HepG2 (cell line): ENCODE data around the gene HS6ST1. TPM values are rescaled to one million over a fixed set of nuclear protein-coding genes. Genes with fewer than 3 reads are reported as not detected.

Experiments used
- ATAC-seq: fragments of 200-7000 bp; cut with Tn5 transposase; 3 replicates; pipeline ENCODE4 v1.9.1; 2020; ENCODE audit warnings: mild to moderate bottlenecking, moderate library complexity
- BruUV-seq: library from RNA; stranded (reverse); fragments of 400-500 nt; replicated peaks from 2 replicates; lab custom pipeline; 2021; lab: Mats Ljungman, UMichigan
- CTCF ChIA-PET: fragments of 300-600 bp; formaldehyde crosslinking; extraction: SDS; loops from one replicate; lab custom pipeline; 2021; ENCODE audit warnings: low total read pairs, inconsistent platforms, low intra/inter-chr PET ratio; lab: Yijun Ruan, JAX
- POLR2A ChIA-PET: fragments of 350-600 bp; sonication (Branson Sonifier 250); formaldehyde crosslinking; loops from one replicate; lab custom pipeline; 2020; ENCODE audit warnings: antibody characterized with exemption, inconsistent platforms; lab: Yijun Ruan, JAX
- DNase-seq: peaks from one replicate; pipeline ENCODE4 v3.0.0-alpha.2; 2015; ENCODE audit warnings: low spot score
- FAIRE-seq: peaks from 3 replicates; lab custom pipeline; 2011; peaks lifted over from hg19 to GRCh38; lab: Jason Lieb, UNC
- H2AFZ ChIP-seq: one replicate; pipeline ENCODE4 v1.6.1; 2011; ENCODE audit warnings: low read length, inconsistent platforms
- H3K27ac ChIP-seq: fragments of 300-600 bp; 3 replicates; pipeline ENCODE4 v1.8.0; 2011; ENCODE audit warnings: mixed run types, mild to moderate bottlenecking, mixed read lengths, low read length, inconsistent platforms; ENCODE audit not compliant: insufficient read depth; ENCODE audit errors: extremely low read length
- H3K27me3 ChIP-seq, 2 experiments: fragments of 200-600 bp in 1 of 2; 2 replicates in 1 of 2; 3 replicates in 1 of 2; pipeline versions ENCODE4 v1.6.0 to v1.8.0; 2011; ENCODE audit warnings: low read length in 2 of 2, mild to moderate bottlenecking in 2 of 2, moderate library complexity in 2 of 2, inconsistent platforms in 1 of 2; ENCODE audit not compliant: insufficient read depth in 2 of 2, control insufficient read depth in 1 of 2
- H3K36me3 ChIP-seq, 2 experiments: fragments of 200-600 bp in 1 of 2; replicated peaks in 1 of 2; 2 replicates in 1 of 2; 3 replicates in 1 of 2; pipeline versions ENCODE4 v1.5.1 to v1.8.0; 2011; ENCODE audit warnings: low read length in 2 of 2, inconsistent platforms in 1 of 2; ENCODE audit not compliant: insufficient read depth in 2 of 2, control insufficient read depth in 1 of 2
- H3K4me1 ChIP-seq: 2 replicates; pipeline ENCODE4 v1.5.1; 2012; ENCODE audit warnings: low read length, inconsistent platforms; ENCODE audit not compliant: insufficient read depth
- H3K4me2 ChIP-seq: 2 replicates; pipeline ENCODE4 v1.6.0; 2011; ENCODE audit warnings: low read depth, low read length, inconsistent platforms
- H3K4me3 ChIP-seq, 3 experiments: fragments of 200-600 bp in 1 of 3; sonication (generic), shearing (Covaris generic) in 1 of 3; replicated peaks in 1 of 3; 2 replicates each; pipeline ENCODE4 v1.5.1; 2011 to 2016; ENCODE audit warnings: low read length in 3 of 3, inconsistent platforms in 2 of 3, low read depth in 2 of 3, mild to moderate bottlenecking in 2 of 3, control low read depth in 1 of 3, mixed read lengths in 1 of 3; ENCODE audit not compliant: insufficient read depth in 1 of 3
- H3K79me2 ChIP-seq: one replicate; pipeline ENCODE4 v1.6.1; 2011; ENCODE audit warnings: low read length, inconsistent platforms; ENCODE audit not compliant: insufficient read depth
- H3K9ac ChIP-seq: 2 replicates; pipeline ENCODE4 v1.6.0; 2011; ENCODE audit warnings: mild to moderate bottlenecking, low read depth, low read length, inconsistent platforms; ENCODE audit not compliant: insufficient read depth
- H3K9me3 ChIP-seq: 2 replicates; pipeline ENCODE4 v1.5.1; 2012; ENCODE audit warnings: mild to moderate bottlenecking, low read length
- H4K20me1 ChIP-seq: 2 replicates; pipeline ENCODE4 v1.6.0; 2011; ENCODE audit warnings: inconsistent platforms, mild to moderate bottlenecking, low read length, moderate library complexity; ENCODE audit not compliant: insufficient read depth
- AGO2 ChIP-seq: fragments of 200-400 bp; formaldehyde crosslinking; optimal IDR thresholded peaks from 2 replicates; pipeline ENCODE3; 2017; ENCODE audit warnings: mild to moderate bottlenecking, low read depth, low read length, moderate library complexity
- ARID2 ChIP-seq: sonication (generic); formaldehyde crosslinking; IDR thresholded peaks from 2 replicates; pipeline ENCODE4 v1.8.1; 2022; ENCODE audit warnings: mild to moderate bottlenecking, missing genetic modification reagents, borderline replicate concordance
- ATF7-NPFF ChIP-seq: sonication (generic); formaldehyde crosslinking; IDR thresholded peaks from 2 replicates; pipeline ENCODE4 v1.8.1; 2023; ENCODE audit warnings: mild to moderate bottlenecking, low read depth, missing genetic modification reagents, moderate library complexity
- ETV5 ChIP-seq: IDR thresholded peaks from 2 replicates; pipeline ENCODE4 v1.6.1; 2018; ENCODE audit warnings: missing biosample characterization, missing genetic modification reagents, inconsistent platforms, borderline replicate concordance
- GABPB1 ChIP-seq: IDR thresholded peaks from 2 replicates; pipeline ENCODE4 v1.6.1; 2016; ENCODE audit warnings: mild to moderate bottlenecking, missing genetic modification reagents, moderate library complexity, missing compliant biosample characterization
- HDAC2 ChIP-seq: sonication (generic); formaldehyde crosslinking; IDR thresholded peaks from 2 replicates; pipeline ENCODE4 v1.4.0; 2020; ENCODE audit warnings: missing genetic modification reagents
- HIVEP1 ChIP-seq: sonication (generic); formaldehyde crosslinking; IDR thresholded peaks from 2 replicates; pipeline ENCODE4 v1.4.0; 2020; ENCODE audit warnings: mild to moderate bottlenecking, missing genetic modification reagents
- KDM4B ChIP-seq: sonication (generic); formaldehyde crosslinking; IDR thresholded peaks from 2 replicates; pipeline ENCODE4 v1.4.0; 2020; ENCODE audit warnings: missing genetic modification reagents
- KMT2A ChIP-seq: sonication (generic); formaldehyde crosslinking; IDR thresholded peaks from 2 replicates; pipeline ENCODE4 v1.4.0; 2020; ENCODE audit warnings: missing genetic modification reagents
- MAFF ChIP-seq: IDR thresholded peaks from 2 replicates; pipeline ENCODE4 v1.6.1; 2011; ENCODE audit warnings: low read depth, low read length, improper control_type of control experiment
- NR2F2 ChIP-seq: IDR thresholded peaks from 2 replicates; pipeline ENCODE4 v1.6.1; 2012; ENCODE audit warnings: low read depth, inconsistent platforms, borderline replicate concordance
- RBM39 ChIP-seq: fragments of 200-400 bp; formaldehyde crosslinking; IDR thresholded peaks from one replicate; pipeline ENCODE4 v1.6.1; 2018; ENCODE audit warnings: antibody characterized with exemption, mild to moderate bottlenecking, low read depth, low read length; ENCODE audit not compliant: poor library complexity, severe bottlenecking
- SRSF1 ChIP-seq: fragments of 200-400 bp; formaldehyde crosslinking; optimal IDR thresholded peaks from 2 replicates; pipeline ENCODE3; 2017; ENCODE audit warnings: mild to moderate bottlenecking, low read depth, low read length, moderate library complexity
- ZNF143 ChIP-seq: sonication (generic); formaldehyde crosslinking; IDR thresholded peaks from 2 replicates; pipeline ENCODE4 v1.4.0; 2020; ENCODE audit warnings: missing genetic modification reagents
- ZNF724P ChIP-seq: sonication (generic); formaldehyde crosslinking; IDR thresholded peaks from 2 replicates; pipeline ENCODE4 v1.8.0; 2022; ENCODE audit warnings: missing genetic modification reagents, borderline replicate concordance
- WGBS: methylation state at CpG from one replicate; pipeline ENCODE4 v1.1.6; 2017; ENCODE audit warnings: low lambda C conversion rate; 5-methylcytosine and 5-hydroxymethylcytosine counted together
- in situ Hi-C: cut with HindIII; loops from 2 replicates; pipeline ENCODE4 v1.10.0; 2017; ENCODE audit warnings: low pct_unique_long_range_greater_than_20kb; ENCODE audit not compliant: extremely low pct_ligation_motif_present
- intact Hi-C: fragments of 100-400 bp; cut with micrococcal nuclease; formaldehyde crosslinking; loops from one replicate; pipeline ENCODE4 v1.10.0; 2022; ENCODE audit not compliant: unreplicated experiment
- polyA plus RNA-seq, 8 experiments: library from polyadenylated mRNA; depleted of rRNA in 3 of 8; stranded (reverse) in 7 of 8; unstranded in 1 of 8; fragments of >200 nt; fragmentation: Illumina TruSeq in 4 of 8; extraction: Trizol in 4 of 8; gene quantifications; 2 replicates each; pipeline versions ENCODE4 v1.2.1 to v1.2.3, GENCODE V29; 2011 to 2016; ENCODE audit warnings: low read depth in 4 of 8, missing spikeins in 1 of 8, mixed read lengths in 1 of 8; ENCODE audit not compliant: insufficient read depth in 1 of 8
- total RNA-seq, 5 experiments: library from RNA; depleted of rRNA; stranded (reverse); fragments of >200 nt; fragmentation: Illumina TruSeq; extraction: Trizol; gene quantifications; 2 replicates each; pipeline ENCODE4 v1.2.3, GENCODE V29; 2016; ENCODE audit warnings: low read depth in 1 of 5
- TF ChIP-seq, protein P1 (sequence below): sonication (generic); formaldehyde crosslinking; IDR thresholded peaks from 2 replicates; pipeline ENCODE4 v1.4.0; 2020; ENCODE audit warnings: missing genetic modification reagents
- TF ChIP-seq, protein P2 (sequence below): sonication (generic); formaldehyde crosslinking; IDR thresholded peaks from 2 replicates; pipeline ENCODE4 v1.5.1; 2020; ENCODE audit warnings: mild to moderate bottlenecking, missing genetic modification reagents, moderate library complexity
- TF ChIP-seq, protein P3 (sequence below): sonication (generic); formaldehyde crosslinking; IDR thresholded peaks from 2 replicates; pipeline ENCODE4 v1.5.0; 2020; ENCODE audit warnings: missing genetic modification reagents, mild to moderate bottlenecking, borderline replicate concordance

The HS6ST1 gene
- total and polyA plus RNA-seq, 2 of the 13 experiments (the other 11 are each of a cell fraction or from before 2014, with no cell fraction given) = 34.5 to 84.6 TPM

- Histone ChIP-seq H3K9ac (peak overlapping the region; percentile 87), H2AFZ (no peak overlapping the region), H3K4me3 (peak overlapping the region; percentile 82 to 97 (median 92)), H3K9me3 (no peaks in the 10 kb centered on the region), H3K79me2 (peaks cover 68% of the 10 kb centered on the region), H4K20me1 (peaks cover 67% of the 10 kb centered on the region), H3K36me3 (peaks cover 13 to 40% of the 10 kb centered on the region in 2 experiments), H3K27me3 (no peaks in the 10 kb centered on the region; a peak in 1 of 5 replicates), H3K27ac (no peak overlapping the region), H3K4me2 (peak overlapping the region; percentile 98), H3K4me1 (peaks cover 76% of the 10 kb centered on the region)
- ChIA-PET POLR2A (interaction anchor here (0.8 to 2.7 kb wide), 8 partner anchors 7 to 226 kb away, joined by 3 to 8 read pairs (median 4); partner anchors contain the start of gene UGGT1), CTCF (no interaction called here)
- DNase-seq (no peak), FAIRE-seq (peak; percentile 34), ATAC-seq (peak; percentile 1; the same call in 2 of the 3 replicates)
- 68% methylated on average over 18 of the region's 20 CpGs for WGBS
- BruUV-seq = no TSS peak
- in situ Hi-C loops = no loop called here
- intact Hi-C loops = no loop called here
- peak; percentile 92 for TF ChIP-seq AGO2
- TF ChIP-seq ARID2 (CRISPR knock-in tag) = no peak
- peak; percentile 32; the same call in 1 of the 2 replicates for TF ChIP-seq GABPB1
- peak; percentile 18 for TF ChIP-seq RBM39
- TF ChIP-seq, protein P1, sequence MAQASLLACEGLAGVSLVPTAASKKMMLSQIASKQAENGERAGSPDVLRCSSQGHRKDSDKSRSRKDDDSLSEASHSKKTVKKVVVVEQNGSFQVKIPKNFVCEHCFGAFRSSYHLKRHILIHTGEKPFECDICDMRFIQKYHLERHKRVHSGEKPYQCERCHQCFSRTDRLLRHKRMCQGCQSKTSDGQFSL (CRISPR knock-in tag) = 0 out of 2 replicates have a peak, but pooled peaks have one; percentile 36
- TF ChIP-seq ZNF143 (CRISPR knock-in tag) = 0 out of 2 replicates have a peak, but pooled peaks have one; percentile 12
- TF ChIP-seq NR2F2 = no peak
- TF ChIP-seq SRSF1 = peak; percentile 88
- TF ChIP-seq KDM4B (CRISPR knock-in tag) = no peak
- peak; percentile 36; the same call in 1 of the 2 replicates for TF ChIP-seq ETV5 (CRISPR knock-in tag)
- 0 out of 2 replicates have a peak, but pooled peaks have one; percentile 24 for TF ChIP-seq ZNF724P (CRISPR knock-in tag)
- TF ChIP-seq, protein P2, sequence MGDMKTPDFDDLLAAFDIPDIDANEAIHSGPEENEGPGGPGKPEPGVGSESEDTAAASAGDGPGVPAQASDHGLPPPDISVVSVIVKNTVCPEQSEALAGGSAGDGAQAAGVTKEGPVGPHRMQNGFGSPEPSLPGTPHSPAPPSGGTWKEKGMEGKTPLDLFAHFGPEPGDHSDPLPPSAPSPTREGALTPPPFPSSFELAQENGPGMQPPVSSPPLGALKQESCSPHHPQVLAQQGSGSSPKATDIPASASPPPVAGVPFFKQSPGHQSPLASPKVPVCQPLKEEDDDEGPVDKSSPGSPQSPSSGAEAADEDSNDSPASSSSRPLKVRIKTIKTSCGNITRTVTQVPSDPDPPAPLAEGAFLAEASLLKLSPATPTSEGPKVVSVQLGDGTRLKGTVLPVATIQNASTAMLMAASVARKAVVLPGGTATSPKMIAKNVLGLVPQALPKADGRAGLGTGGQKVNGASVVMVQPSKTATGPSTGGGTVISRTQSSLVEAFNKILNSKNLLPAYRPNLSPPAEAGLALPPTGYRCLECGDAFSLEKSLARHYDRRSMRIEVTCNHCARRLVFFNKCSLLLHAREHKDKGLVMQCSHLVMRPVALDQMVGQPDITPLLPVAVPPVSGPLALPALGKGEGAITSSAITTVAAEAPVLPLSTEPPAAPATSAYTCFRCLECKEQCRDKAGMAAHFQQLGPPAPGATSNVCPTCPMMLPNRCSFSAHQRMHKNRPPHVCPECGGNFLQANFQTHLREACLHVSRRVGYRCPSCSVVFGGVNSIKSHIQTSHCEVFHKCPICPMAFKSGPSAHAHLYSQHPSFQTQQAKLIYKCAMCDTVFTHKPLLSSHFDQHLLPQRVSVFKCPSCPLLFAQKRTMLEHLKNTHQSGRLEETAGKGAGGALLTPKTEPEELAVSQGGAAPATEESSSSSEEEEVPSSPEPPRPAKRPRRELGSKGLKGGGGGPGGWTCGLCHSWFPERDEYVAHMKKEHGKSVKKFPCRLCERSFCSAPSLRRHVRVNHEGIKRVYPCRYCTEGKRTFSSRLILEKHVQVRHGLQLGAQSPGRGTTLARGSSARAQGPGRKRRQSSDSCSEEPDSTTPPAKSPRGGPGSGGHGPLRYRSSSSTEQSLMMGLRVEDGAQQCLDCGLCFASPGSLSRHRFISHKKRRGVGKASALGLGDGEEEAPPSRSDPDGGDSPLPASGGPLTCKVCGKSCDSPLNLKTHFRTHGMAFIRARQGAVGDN (CRISPR knock-in tag) = peak; percentile 48
- 0 out of 2 replicates have a peak, but pooled peaks have one; percentile 5 for TF ChIP-seq KMT2A (CRISPR knock-in tag)
- TF ChIP-seq ATF7-NPFF (CRISPR knock-in tag) = no peak
- TF ChIP-seq, protein P3, sequence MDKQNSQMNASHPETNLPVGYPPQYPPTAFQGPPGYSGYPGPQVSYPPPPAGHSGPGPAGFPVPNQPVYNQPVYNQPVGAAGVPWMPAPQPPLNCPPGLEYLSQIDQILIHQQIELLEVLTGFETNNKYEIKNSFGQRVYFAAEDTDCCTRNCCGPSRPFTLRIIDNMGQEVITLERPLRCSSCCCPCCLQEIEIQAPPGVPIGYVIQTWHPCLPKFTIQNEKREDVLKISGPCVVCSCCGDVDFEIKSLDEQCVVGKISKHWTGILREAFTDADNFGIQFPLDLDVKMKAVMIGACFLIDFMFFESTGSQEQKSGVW (CRISPR knock-in tag) = peak; percentile 48; the same call in 1 of the 2 replicates
- TF ChIP-seq MAFF = peak; percentile 55; the same call in 1 of the 2 replicates
- TF ChIP-seq HDAC2 (CRISPR knock-in tag) = no peak
- peak; percentile 44; the same call in 1 of the 2 replicates for TF ChIP-seq HIVEP1 (CRISPR knock-in tag)
Observed at GRCh38 chr2:128315829-128316776, 2.6 kb downstream of the HS6ST1 start.
